Endothelial cell of umbilical vein (primary cell): ENCODE results near the gene FAM174B. TPM values are rescaled to one million over a fixed set of nuclear protein-coding genes. Genes with fewer than 3 reads are reported as not detected.

Experiments
- BruUV-seq: library from RNA; stranded (reverse); fragments of 400-500 nt; replicated peaks from 2 replicates; lab custom pipeline; 2021; lab: Mats Ljungman, UMichigan
- CTCF ChIA-PET: fragments of 300-600, 350-600 bp; sonication (Branson Sonifier 250); formaldehyde crosslinking; loops from one replicate; lab custom pipeline; 2021; ENCODE audit warnings: antibody characterized with exemption, inconsistent platforms; lab: Charles Lee
- POLR2A ChIA-PET: fragments of 300-600, 350-600 bp; sonication (Branson Sonifier 250); formaldehyde crosslinking; loops from one replicate; lab custom pipeline; 2021; ENCODE audit warnings: antibody characterized with exemption, inconsistent platforms; lab: Charles Lee
- DNase-seq: peaks from one replicate; pipeline ENCODE4 v3.0.0-alpha.2; 2011; ENCODE audit warnings: low read depth, low spot score
- FAIRE-seq: peaks from 2 replicates; lab custom pipeline; 2011; peaks lifted over from hg19 to GRCh38; lab: Jason Lieb, UNC
- H2AFZ ChIP-seq: 2 replicates; pipeline ENCODE4 v1.6.0; 2012; ENCODE audit warnings: low read depth, low read length, control low read depth, inconsistent platforms
- H3K27ac ChIP-seq: 2 replicates; pipeline ENCODE4 v1.5.1; 2011; ENCODE audit warnings: low read depth, mild to moderate bottlenecking, control low read depth, low read length, moderate library complexity; ENCODE audit not compliant: insufficient read depth
- H3K27me3 ChIP-seq, 2 experiments: 2 replicates each; pipeline versions ENCODE4 v1.6.0 to v1.6.1; 2011; ENCODE audit warnings: low read length in 2 of 2, mixed read lengths in 1 of 2; ENCODE audit not compliant: control insufficient read depth in 2 of 2, insufficient read depth in 2 of 2
- H3K36me3 ChIP-seq, 2 experiments: 2 replicates in 1 of 2; 3 replicates in 1 of 2; pipeline ENCODE4 v1.5.1; 2011; ENCODE audit warnings: low read length in 2 of 2, mild to moderate bottlenecking in 1 of 2, moderate library complexity in 1 of 2; ENCODE audit not compliant: control insufficient read depth in 2 of 2, insufficient read depth in 2 of 2; ENCODE audit errors: extremely low read depth in 1 of 2
- H3K4me1 ChIP-seq: 3 replicates; pipeline ENCODE4 v1.5.1; 2011; ENCODE audit warnings: mild to moderate bottlenecking, low read length; ENCODE audit not compliant: control insufficient read depth, insufficient read depth; ENCODE audit errors: extremely low read depth
- H3K4me2 ChIP-seq: 2 replicates; pipeline ENCODE4 v1.6.1; 2011; ENCODE audit warnings: low read length, control low read depth, mixed read lengths; ENCODE audit not compliant: insufficient read depth
- H3K4me3 ChIP-seq, 3 experiments: fragments of 200-600 bp in 1 of 3; sonication (generic), shearing (Covaris generic) in 1 of 3; replicated peaks in 1 of 3; 2 replicates each; pipeline ENCODE4 v1.5.1; 2011 to 2016; ENCODE audit warnings: control low read depth in 3 of 3, low read length in 3 of 3, mild to moderate bottlenecking in 2 of 3, inconsistent platforms in 1 of 3, low read depth in 1 of 3, moderate library complexity in 1 of 3; ENCODE audit not compliant: insufficient read depth in 1 of 3
- H3K79me2 ChIP-seq: 2 replicates; pipeline ENCODE4 v1.6.0; 2012; ENCODE audit warnings: low read length, inconsistent platforms; ENCODE audit not compliant: control insufficient read depth, insufficient read depth
- H3K9ac ChIP-seq: replicated peaks from 2 replicates; pipeline ENCODE3; 2011; ENCODE audit warnings: low read length, control low read depth; ENCODE audit not compliant: insufficient read depth; ENCODE audit errors: extremely low read depth
- H3K9me1 ChIP-seq: replicated peaks from 3 replicates; pipeline ENCODE4 v1.6.0; 2011; ENCODE audit warnings: mild to moderate bottlenecking, low read length; ENCODE audit not compliant: control insufficient read depth, insufficient read depth; ENCODE audit errors: extremely low read depth
- H3K9me3 ChIP-seq: replicated peaks from 2 replicates; pipeline ENCODE4 v1.5.1; 2012; ENCODE audit warnings: low read length, inconsistent platforms; ENCODE audit not compliant: control insufficient read depth, insufficient read depth
- H4K20me1 ChIP-seq: replicated peaks from 2 replicates; pipeline ENCODE3; 2011; ENCODE audit warnings: mild to moderate bottlenecking, low read length; ENCODE audit not compliant: control insufficient read depth, insufficient read depth; ENCODE audit errors: extremely low read depth
- CTCF ChIP-seq, 2 donors: IDR thresholded peaks; 1 replicate in 1 of 2; 2 replicates in 1 of 2; pipeline ENCODE4 v1.5.1; 2011; ENCODE audit warnings: low read length in 2 of 2, mild to moderate bottlenecking in 2 of 2, moderate library complexity in 2 of 2, control low read depth in 1 of 2, inconsistent platforms in 1 of 2, low read depth in 1 of 2; ENCODE audit not compliant: insufficient read depth in 1 of 2; ENCODE audit errors: extremely low read depth in 1 of 2
- EZH2 ChIP-seq: IDR thresholded peaks from 2 replicates; pipeline ENCODE4 v1.6.1; 2012; ENCODE audit warnings: borderline replicate concordance, low read depth, mild to moderate bottlenecking, moderate library complexity, low read length, inconsistent platforms; ENCODE audit not compliant: severe bottlenecking
- FOS ChIP-seq: IDR thresholded peaks from 2 replicates; pipeline ENCODE4 v1.6.1; 2011; ENCODE audit warnings: mild to moderate bottlenecking, low read length, moderate library complexity, borderline replicate concordance; ENCODE audit not compliant: insufficient read depth
- GATA2 ChIP-seq: IDR thresholded peaks from 2 replicates; pipeline ENCODE4 v1.7.0; 2011; ENCODE audit warnings: low read depth, mild to moderate bottlenecking, moderate library complexity, mixed read lengths, low read length; ENCODE audit not compliant: insufficient read length, insufficient read depth
- JUN ChIP-seq: IDR thresholded peaks from 2 replicates; pipeline ENCODE4 v1.6.1; 2011; ENCODE audit warnings: borderline replicate concordance, low read depth; ENCODE audit not compliant: insufficient read length, insufficient read depth
- MYC ChIP-seq: IDR thresholded peaks from one replicate; pipeline ENCODE4 v1.6.1; 2011; ENCODE audit warnings: mild to moderate bottlenecking, low read depth, low read length
- POLR2A ChIP-seq: IDR thresholded peaks from 2 replicates; pipeline ENCODE4 v1.6.1; 2012; ENCODE audit warnings: low read depth, mild to moderate bottlenecking, control low read depth, low read length
- POLR2AphosphoS5 ChIP-seq: IDR thresholded peaks from 2 replicates; pipeline ENCODE4 v1.6.1; 2012; ENCODE audit warnings: low read depth, mild to moderate bottlenecking, control low read depth, low read length, moderate library complexity; ENCODE audit not compliant: insufficient read depth
- dilution Hi-C: fragments of 300-500 bp; cut with MboI; formaldehyde crosslinking; loops from one replicate; pipeline ENCODE4 v1.15.0; 2019; ENCODE audit warnings: low sequenced_read_pairs; ENCODE audit not compliant: extremely low pct_ligation_motif_present
- intact Hi-C: fragments of 100-400 bp; cut with micrococcal nuclease; formaldehyde crosslinking; loops from one replicate; pipeline ENCODE4 v1.10.0; 2022
- polyA plus RNA-seq, 4 experiments: library from polyadenylated mRNA; depleted of rRNA in 3 of 4; stranded (reverse) in 3 of 4; unstranded in 1 of 4; fragments of >200 nt; gene quantifications; 2 replicates each; pipeline versions ENCODE4 v1.2.1 to v1.2.3, GENCODE V29; 2011 to 2012; ENCODE audit warnings: missing spikeins in 1 of 4
- total RNA-seq: library from RNA; stranded (reverse); gene quantifications from 2 replicates; pipeline ENCODE4 v1.2.3, GENCODE V29; 2021
- TF ChIP-seq, protein P1 (sequence below): IDR thresholded peaks from 2 replicates; pipeline ENCODE4 v1.6.1; 2011; ENCODE audit not compliant: insufficient read depth, insufficient read length

The FAM174B gene
- total and polyA plus RNA-seq, 2 donors (not counting 3 experiments of a cell fraction or from before 2014, with no cell fraction given): 25.9 to 30.2 TPM

- Histone ChIP-seq H3K27ac (no peak overlapping the region), H3K27me3 (no peaks in the 10 kb centered on the region), H3K4me3 (no peak overlapping the region), H4K20me1 (no peaks in the 10 kb centered on the region), H3K4me1 (no peaks in the 10 kb centered on the region), H3K9ac (no peak overlapping the region), H3K4me2 (no peak overlapping the region), H3K9me1 (no peaks in the 10 kb centered on the region), H3K79me2 (peaks cover 92% of the 10 kb centered on the region), H3K9me3 (no peaks in the 10 kb centered on the region), H2AFZ (no peak overlapping the region), H3K36me3 (no peaks in the 10 kb centered on the region)
- intact Hi-C loops (no loop called here), dilution Hi-C loops (no loop called here)
- no TSS peak for BruUV-seq
- ChIA-PET CTCF (interaction anchor here (1.1 kb wide), 1 partner anchor 115 kb away, joined by 4 read pairs; no protein-coding TSS in a partner anchor), POLR2A (no interaction called here)
- TF ChIP-seq EZH2 (no peak), FOS (no peak), JUN (no peak), POLR2A (no peak), CTCF (IDR thresholded peaks at IDR 0.05; ENCODE audit: extremely low read depth in 1 of 2, insufficient read depth in 1 of 2, low read depth in 1 of 2, low read length in 2 of 2) (no peak), POLR2AphosphoS5 (no peak), GATA2 (no peak), MYC (no peak)
- TF ChIP-seq, protein P1, sequence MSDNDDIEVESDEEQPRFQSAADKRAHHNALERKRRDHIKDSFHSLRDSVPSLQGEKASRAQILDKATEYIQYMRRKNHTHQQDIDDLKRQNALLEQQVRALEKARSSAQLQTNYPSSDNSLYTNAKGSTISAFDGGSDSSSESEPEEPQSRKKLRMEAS: no peak
- DNase-seq: no peak
- no peak for FAIRE-seq
Measured at GRCh38 chr15:92636401-92636907, 19.1 kb downstream of the FAM174B start.
